SU-DHL-6 (cell line): Measurements from ENCODE around the gene CCDC134.

Experiments
- CTCF ChIP-seq: fragments of 200-600 bp; sonication (generic); IDR thresholded peaks from one replicate; pipeline ENCODE4 v1.5.1; 2017; ENCODE audit warnings: antibody characterized with exemption, mild to moderate bottlenecking, low read length, moderate library complexity; ENCODE audit not compliant: insufficient read depth, poor library complexity, severe bottlenecking
- EZH2phosphoT487 ChIP-seq: fragments of 200-600 bp; sonication (generic), shearing (Covaris generic); conservative IDR thresholded peaks from 2 replicates; pipeline ENCODE4 v1.6.1; 2018; ENCODE audit warnings: mild to moderate bottlenecking, antibody characterized with exemption, low read length, moderate library complexity, mixed read lengths

DNA sequence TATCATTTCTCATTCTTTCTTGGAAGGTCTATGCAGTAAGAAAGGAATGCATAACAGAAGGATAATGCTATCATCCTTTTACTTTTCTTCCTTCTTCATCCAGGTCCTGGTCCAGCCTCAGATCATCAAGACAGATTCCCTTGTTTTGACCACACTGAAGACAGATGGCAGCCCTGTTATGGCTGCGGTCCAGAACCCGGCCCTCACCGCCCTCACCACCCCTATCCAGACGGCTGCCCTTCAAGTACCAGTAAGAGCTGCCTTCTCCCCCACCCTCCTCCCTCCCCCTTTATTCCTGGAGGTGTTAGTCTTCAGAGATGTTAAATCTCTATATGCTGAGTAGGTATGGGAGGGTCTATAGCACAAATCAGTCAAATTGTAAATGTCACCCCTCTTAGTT, 70.3 kb downstream of the CCDC134 start:
- TF ChIP-seq CTCF (no peak), EZH2phosphoT487 (no peak)
